ENCODE results near the gene OR5C1.

DNA sequence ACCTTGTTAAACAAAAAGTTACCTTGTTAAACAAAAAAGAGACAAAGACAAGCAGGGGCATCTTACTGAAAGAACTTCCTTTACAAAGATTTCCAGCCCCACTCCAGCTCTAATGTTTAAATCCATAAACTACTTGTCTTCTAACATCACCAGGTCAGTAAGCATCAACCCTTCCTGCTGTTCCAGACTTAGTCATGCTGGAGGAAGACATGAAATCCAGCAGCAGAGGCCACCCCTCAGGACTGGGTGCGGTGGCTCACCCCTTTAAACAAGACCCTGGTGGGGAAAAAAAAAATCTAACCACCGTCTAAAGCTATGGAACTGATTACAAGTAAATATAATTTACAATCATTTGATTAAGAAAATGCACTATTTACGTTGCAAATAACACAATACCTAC lies 30.6 kb downstream of the OR5C1 start:
- TF ChIP-seq CEBPG (CRISPR knock-in tag; IDR thresholded peaks at IDR 0.05): no peak
- no peak for TF ChIP-seq CEBPG (tag; conservative IDR thresholded peaks at IDR 0.05 in 1 of 2, IDR thresholded peaks at IDR 0.05 in 1 of 2)
- TF ChIP-seq PCBP1 (IDR thresholded peaks at IDR 0.05; ENCODE audit: low read depth, low read length, poor library complexity, severe bottlenecking): no peak

Data from K562 (cell line).